Right lobe of liver (tissue), 4 donors: ENCODE data around the gene ZMYM1.

Experiments
- CTCF ChIP-seq, 4 donors: fragments of 200-600 bp in 3 of 4; fragments of 450-650 bp in 1 of 4; IDR thresholded peaks; one replicate each; pipeline versions ENCODE4 v1.5.1 to v1.8.0; 2016 to 2022; ENCODE audit warnings: antibody characterized with exemption in 4 of 4, mild to moderate bottlenecking in 2 of 4
- POLR2A ChIP-seq: fragments of 450-650 bp; IDR thresholded peaks from one replicate; pipeline ENCODE4 v1.6.1; 2017; ENCODE audit warnings: antibody characterized with exemption, mild to moderate bottlenecking
- donor health status: DM: no; HTN: no; CAD: no.
- donor health status: DM: no; HTN: no; CAD: no.
- donor health status: DM: no; HTN: yes; CAD: no.

GRCh38 chr1:35079003-35079930 is at the start of gene ZMYM1:
- TF ChIP-seq CTCF (IDR thresholded peaks at IDR 0.05): no peak
- TF ChIP-seq POLR2A: peak; percentile 49
